WTC11 (cell line): ENCODE data around the gene SIAH3. TPM values are rescaled to one million over a fixed set of nuclear protein-coding genes. Genes with fewer than 3 reads are reported as not detected.

Experiments
- ATAC-seq: fragments of 200-7000 bp; cut with Tn5 transposase; 2 replicates; pipeline ENCODE4 v1.10.0; 2021; ENCODE audit warnings: mild to moderate bottlenecking, moderate library complexity
- CTCF ChIA-PET: fragments of 300-600 bp; sonication (Branson Sonifier 250); formaldehyde crosslinking; loops from one replicate; lab custom pipeline; 2021; ENCODE audit warnings: antibody characterized with exemption; lab: Charles Lee
- POLR2A ChIA-PET: fragments of 350-600 bp; sonication (Branson Sonifier 250); formaldehyde crosslinking; loops from one replicate; lab custom pipeline; 2021; ENCODE audit warnings: antibody characterized with exemption; lab: Charles Lee
- DNase-seq: peaks from one replicate; pipeline ENCODE4 v3.0.0; 2021; ENCODE audit warnings: low spot score
- H3K27ac Mint-ChIP-seq: 2 replicates; pipeline ENCODE4 v1.8.0; 2021; ENCODE audit warnings: mixed read lengths
- H3K27me3 Mint-ChIP-seq: 2 replicates; pipeline ENCODE4 v1.8.0; 2021; ENCODE audit warnings: low read depth, mild to moderate bottlenecking, moderate library complexity, mixed read lengths
- H3K36me3 Mint-ChIP-seq: 2 replicates; pipeline ENCODE4 v1.8.0; 2021; ENCODE audit warnings: mixed read lengths
- H3K4me1 Mint-ChIP-seq: 2 replicates; pipeline ENCODE4 v1.8.0; 2022; ENCODE audit warnings: mixed read lengths
- H3K4me3 Mint-ChIP-seq: 2 replicates; pipeline ENCODE4 v1.8.0; 2021; ENCODE audit warnings: mild to moderate bottlenecking, moderate library complexity, mixed read lengths
- H3K9me3 Mint-ChIP-seq: 2 replicates; pipeline ENCODE4 v1.8.0; 2021; ENCODE audit warnings: mixed read lengths
- CREB1 ChIP-seq: sonication (generic); formaldehyde crosslinking; IDR thresholded peaks from 2 replicates; pipeline ENCODE4 v1.8.0; 2023; ENCODE audit warnings: mild to moderate bottlenecking, missing genetic modification reagents
- ELF4 ChIP-seq: sonication (generic); formaldehyde crosslinking; IDR thresholded peaks from 2 replicates; pipeline ENCODE4 v1.8.1; 2022; ENCODE audit warnings: low read depth, mild to moderate bottlenecking, moderate library complexity, missing genetic modification reagents
- ETV6 ChIP-seq: sonication (generic); formaldehyde crosslinking; IDR thresholded peaks from 2 replicates; pipeline ENCODE4 v1.8.1; 2022; ENCODE audit warnings: mild to moderate bottlenecking, missing genetic modification reagents
- FOXJ3 ChIP-seq: sonication (generic); formaldehyde crosslinking; IDR thresholded peaks from 2 replicates; pipeline ENCODE4 v1.9.0; 2021; ENCODE audit warnings: missing genetic modification reagents, mild to moderate bottlenecking, borderline replicate concordance
- GRHL2 ChIP-seq: fragments of 250-450 bp; sonication (Bioruptor Pico); IDR thresholded peaks from 2 replicates; pipeline ENCODE4 v1.8.0; 2022; ENCODE audit warnings: mild to moderate bottlenecking, moderate library complexity; ENCODE audit not compliant: insufficient replicate concordance, severe bottlenecking
- HMGA2 ChIP-seq: fragments of 250-450 bp; sonication (Bioruptor Pico); IDR thresholded peaks from 2 replicates; pipeline ENCODE4 v1.4.0; 2021; ENCODE audit warnings: mild to moderate bottlenecking, moderate library complexity
- JUN ChIP-seq: sonication (generic); formaldehyde crosslinking; IDR thresholded peaks from 2 replicates; pipeline ENCODE4 v1.8.0; 2023; ENCODE audit warnings: mild to moderate bottlenecking, missing genetic modification reagents
- NFATC4 ChIP-seq: fragments of 250-450 bp; sonication (Bioruptor Pico); IDR thresholded peaks from 2 replicates; pipeline ENCODE4 v1.9.0; 2021; ENCODE audit warnings: mild to moderate bottlenecking
- NFE2L1 ChIP-seq: sonication (generic); formaldehyde crosslinking; IDR thresholded peaks from 2 replicates; pipeline ENCODE4 v1.8.1; 2023; ENCODE audit warnings: missing genetic modification reagents
- NFYB ChIP-seq: sonication (generic); formaldehyde crosslinking; conservative IDR thresholded peaks from 2 replicates; pipeline ENCODE4 v1.8.0; 2022; ENCODE audit warnings: low read depth, missing genetic modification reagents
- NR2C2 ChIP-seq: sonication (generic); formaldehyde crosslinking; IDR thresholded peaks from 2 replicates; pipeline ENCODE4 v1.8.0; 2022; ENCODE audit warnings: mild to moderate bottlenecking, missing genetic modification reagents
- RELA ChIP-seq: sonication (generic); formaldehyde crosslinking; IDR thresholded peaks from 2 replicates; pipeline ENCODE4 v1.8.1; 2022; ENCODE audit warnings: missing genetic modification reagents, mild to moderate bottlenecking, borderline replicate concordance
- ZBTB21 ChIP-seq: sonication (generic); formaldehyde crosslinking; IDR thresholded peaks from 2 replicates; pipeline ENCODE4 v1.8.1; 2023; ENCODE audit warnings: mild to moderate bottlenecking, missing genetic modification reagents, borderline replicate concordance
- ZNF138 ChIP-seq: sonication (generic); formaldehyde crosslinking; conservative IDR thresholded peaks from 2 replicates; pipeline ENCODE4 v1.8.1; 2022; ENCODE audit warnings: mild to moderate bottlenecking, moderate library complexity, missing genetic modification reagents
- ZNF232 ChIP-seq: sonication (generic); formaldehyde crosslinking; IDR thresholded peaks from 2 replicates; pipeline ENCODE4 v1.8.0; 2022; ENCODE audit warnings: mild to moderate bottlenecking, missing genetic modification reagents
- ZNF317 ChIP-seq: sonication (generic); formaldehyde crosslinking; IDR thresholded peaks from 2 replicates; pipeline ENCODE4 v1.8.1; 2023; ENCODE audit warnings: low read depth, mild to moderate bottlenecking, moderate library complexity, missing genetic modification reagents, borderline replicate concordance
- ZNF396 ChIP-seq: fragments of 250-450 bp; sonication (Bioruptor Pico); IDR thresholded peaks from 2 replicates; pipeline ENCODE4 v1.8.0; 2021; ENCODE audit warnings: mild to moderate bottlenecking, moderate library complexity, borderline replicate concordance
- total RNA-seq: library from RNA; stranded (reverse); gene quantifications from 3 replicates; pipeline ENCODE4 v1.2.3, GENCODE V29; 2021
- TF ChIP-seq, protein P1 (sequence below): fragments of 250-450 bp; sonication (Bioruptor Pico); IDR thresholded peaks from 2 replicates; pipeline ENCODE4 v1.9.0; 2021; ENCODE audit warnings: moderate library complexity, mild to moderate bottlenecking, inconsistent platforms, borderline replicate concordance
- TF ChIP-seq, protein P2 (sequence below): sonication (generic); formaldehyde crosslinking; IDR thresholded peaks from 2 replicates; pipeline ENCODE4 v1.8.1; 2023; ENCODE audit warnings: mild to moderate bottlenecking, moderate library complexity, missing genetic modification reagents
- TF ChIP-seq, protein P3 (sequence below): sonication (generic); formaldehyde crosslinking; IDR thresholded peaks from 2 replicates; pipeline ENCODE4 v1.8.1; 2022; ENCODE audit warnings: mild to moderate bottlenecking, moderate library complexity, missing genetic modification reagents
- TF ChIP-seq, protein P4 (sequence below): fragments of 250-450 bp; sonication (Bioruptor Pico); IDR thresholded peaks from 2 replicates; pipeline ENCODE4 v1.8.0; 2021; ENCODE audit warnings: mild to moderate bottlenecking
- TF ChIP-seq, protein P5 (sequence below): sonication (generic); formaldehyde crosslinking; IDR thresholded peaks from 2 replicates; pipeline ENCODE4 v1.8.0; 2022; ENCODE audit warnings: mild to moderate bottlenecking, missing genetic modification reagents
- TF ChIP-seq, protein P6 (sequence below): fragments of 250-450 bp; sonication (Bioruptor Pico); IDR thresholded peaks from 2 replicates; pipeline ENCODE4 v1.9.0; 2021; ENCODE audit warnings: mild to moderate bottlenecking
- TF ChIP-seq, protein P7 (sequence below): sonication (generic); formaldehyde crosslinking; IDR thresholded peaks from 2 replicates; pipeline ENCODE4 v1.8.0; 2022; ENCODE audit warnings: mild to moderate bottlenecking, missing genetic modification reagents
- TF ChIP-seq, protein P8 (sequence below): sonication (generic); formaldehyde crosslinking; IDR thresholded peaks from 2 replicates; pipeline ENCODE4 v1.8.1; 2023; ENCODE audit warnings: mild to moderate bottlenecking, missing genetic modification reagents, borderline replicate concordance

The SIAH3 gene
- total RNA-seq, 1 experiment from 2014 or later = 0.31 TPM

DNA sequence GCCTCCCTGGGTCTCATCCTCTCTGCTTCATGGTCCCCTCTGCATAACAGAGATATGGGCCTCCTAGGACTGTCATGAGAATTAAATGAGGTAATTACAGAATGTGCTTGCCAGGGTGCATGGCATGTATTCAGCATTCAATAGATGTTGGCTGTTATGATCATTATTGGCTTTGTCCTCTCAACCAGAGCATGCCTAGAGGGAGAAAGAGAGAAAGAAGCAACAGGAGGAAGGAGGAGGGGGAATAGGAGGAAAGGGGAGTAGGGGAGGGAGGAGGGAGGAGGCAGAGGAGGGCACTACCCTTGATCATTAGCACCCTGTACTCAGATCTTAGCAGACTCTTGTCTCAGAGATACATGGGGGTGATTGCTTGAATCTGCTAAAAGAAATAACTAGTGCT is 41.0 kb upstream of the SIAH3 start:
- no peak for TF ChIP-seq JUN (CRISPR knock-in tag)
- no peak for TF ChIP-seq ZNF317 (CRISPR knock-in tag)
- TF ChIP-seq CREB1 (CRISPR knock-in tag) = no peak
- TF ChIP-seq, protein P1, sequence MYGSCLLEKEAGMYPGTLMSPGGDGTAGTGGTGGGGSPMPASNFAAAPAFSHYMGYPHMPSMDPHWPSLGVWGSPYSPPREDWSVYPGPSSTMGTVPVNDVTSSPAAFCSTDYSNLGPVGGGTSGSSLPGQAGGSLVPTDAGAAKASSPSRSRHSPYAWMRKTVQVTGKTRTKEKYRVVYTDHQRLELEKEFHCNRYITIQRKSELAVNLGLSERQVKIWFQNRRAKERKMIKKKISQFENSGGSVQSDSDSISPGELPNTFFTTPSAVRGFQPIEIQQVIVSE (CRISPR knock-in tag) = no peak
- TF ChIP-seq, protein P2, sequence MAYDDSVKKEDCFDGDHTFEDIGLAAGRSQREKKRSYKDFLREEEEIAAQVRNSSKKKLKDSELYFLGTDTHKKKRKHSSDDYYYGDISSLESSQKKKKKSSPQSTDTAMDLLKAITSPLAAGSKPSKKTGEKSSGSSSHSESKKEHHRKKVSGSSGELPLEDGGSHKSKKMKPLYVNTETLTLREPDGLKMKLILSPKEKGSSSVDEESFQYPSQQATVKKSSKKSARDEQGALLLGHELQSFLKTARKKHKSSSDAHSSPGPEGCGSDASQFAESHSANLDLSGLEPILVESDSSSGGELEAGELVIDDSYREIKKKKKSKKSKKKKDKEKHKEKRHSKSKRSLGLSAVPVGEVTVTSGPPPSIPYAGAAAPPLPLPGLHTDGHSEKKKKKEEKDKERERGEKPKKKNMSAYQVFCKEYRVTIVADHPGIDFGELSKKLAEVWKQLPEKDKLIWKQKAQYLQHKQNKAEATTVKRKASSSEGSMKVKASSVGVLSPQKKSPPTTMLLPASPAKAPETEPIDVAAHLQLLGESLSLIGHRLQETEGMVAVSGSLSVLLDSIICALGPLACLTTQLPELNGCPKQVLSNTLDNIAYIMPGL (CRISPR knock-in tag) = no peak
- no peak for TF ChIP-seq ETV6
- TF ChIP-seq NR2C2 = no peak
- no peak for TF ChIP-seq RELA (CRISPR knock-in tag)
- no peak for TF ChIP-seq NFATC4 (CRISPR knock-in tag)
- TF ChIP-seq, protein P3, sequence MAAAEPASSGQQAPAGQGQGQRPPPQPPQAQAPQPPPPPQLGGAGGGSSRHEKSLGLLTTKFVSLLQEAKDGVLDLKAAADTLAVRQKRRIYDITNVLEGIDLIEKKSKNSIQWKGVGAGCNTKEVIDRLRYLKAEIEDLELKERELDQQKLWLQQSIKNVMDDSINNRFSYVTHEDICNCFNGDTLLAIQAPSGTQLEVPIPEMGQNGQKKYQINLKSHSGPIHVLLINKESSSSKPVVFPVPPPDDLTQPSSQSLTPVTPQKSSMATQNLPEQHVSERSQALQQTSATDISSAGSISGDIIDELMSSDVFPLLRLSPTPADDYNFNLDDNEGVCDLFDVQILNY (CRISPR knock-in tag) = no peak
- TF ChIP-seq, protein P4, sequence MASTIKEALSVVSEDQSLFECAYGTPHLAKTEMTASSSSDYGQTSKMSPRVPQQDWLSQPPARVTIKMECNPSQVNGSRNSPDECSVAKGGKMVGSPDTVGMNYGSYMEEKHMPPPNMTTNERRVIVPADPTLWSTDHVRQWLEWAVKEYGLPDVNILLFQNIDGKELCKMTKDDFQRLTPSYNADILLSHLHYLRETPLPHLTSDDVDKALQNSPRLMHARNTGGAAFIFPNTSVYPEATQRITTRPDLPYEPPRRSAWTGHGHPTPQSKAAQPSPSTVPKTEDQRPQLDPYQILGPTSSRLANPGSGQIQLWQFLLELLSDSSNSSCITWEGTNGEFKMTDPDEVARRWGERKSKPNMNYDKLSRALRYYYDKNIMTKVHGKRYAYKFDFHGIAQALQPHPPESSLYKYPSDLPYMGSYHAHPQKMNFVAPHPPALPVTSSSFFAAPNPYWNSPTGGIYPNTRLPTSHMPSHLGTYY (CRISPR knock-in tag) = no peak
- TF ChIP-seq, protein P5, sequence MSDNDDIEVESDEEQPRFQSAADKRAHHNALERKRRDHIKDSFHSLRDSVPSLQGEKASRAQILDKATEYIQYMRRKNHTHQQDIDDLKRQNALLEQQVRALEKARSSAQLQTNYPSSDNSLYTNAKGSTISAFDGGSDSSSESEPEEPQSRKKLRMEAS = no peak
- no peak for TF ChIP-seq FOXJ3 (CRISPR knock-in tag)
- no peak for TF ChIP-seq ELF4 (CRISPR knock-in tag)
- no peak for TF ChIP-seq ZNF396 (CRISPR knock-in tag)
- TF ChIP-seq, protein P6, sequence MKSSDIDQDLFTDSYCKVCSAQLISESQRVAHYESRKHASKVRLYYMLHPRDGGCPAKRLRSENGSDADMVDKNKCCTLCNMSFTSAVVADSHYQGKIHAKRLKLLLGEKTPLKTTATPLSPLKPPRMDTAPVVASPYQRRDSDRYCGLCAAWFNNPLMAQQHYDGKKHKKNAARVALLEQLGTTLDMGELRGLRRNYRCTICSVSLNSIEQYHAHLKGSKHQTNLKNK (CRISPR knock-in tag) = no peak
- TF ChIP-seq NFE2L1 (CRISPR knock-in tag) = no peak
- H3K27me3 Mint-ChIP-seq = no peaks in the 10 kb centered on the region; the same call in 1 of the 2 replicates
- ATAC-seq (no peak), DNase-seq (no peak)
- peaks cover 2% of the 10 kb centered on the region; the same call in 1 of the 2 replicates for H3K4me1 Mint-ChIP-seq
- H3K27ac Mint-ChIP-seq = no peak overlapping the region
- ChIA-PET CTCF (no interaction called here), POLR2A (interaction anchor here (0.6 kb wide), 1 partner anchor 102 kb away, joined by 3 read pairs; no protein-coding TSS in a partner anchor)
- H3K9me3 Mint-ChIP-seq = no peaks in the 10 kb centered on the region
- H3K36me3 Mint-ChIP-seq = no peaks in the 10 kb centered on the region
- H3K4me3 Mint-ChIP-seq = no peak overlapping the region

DNA sequence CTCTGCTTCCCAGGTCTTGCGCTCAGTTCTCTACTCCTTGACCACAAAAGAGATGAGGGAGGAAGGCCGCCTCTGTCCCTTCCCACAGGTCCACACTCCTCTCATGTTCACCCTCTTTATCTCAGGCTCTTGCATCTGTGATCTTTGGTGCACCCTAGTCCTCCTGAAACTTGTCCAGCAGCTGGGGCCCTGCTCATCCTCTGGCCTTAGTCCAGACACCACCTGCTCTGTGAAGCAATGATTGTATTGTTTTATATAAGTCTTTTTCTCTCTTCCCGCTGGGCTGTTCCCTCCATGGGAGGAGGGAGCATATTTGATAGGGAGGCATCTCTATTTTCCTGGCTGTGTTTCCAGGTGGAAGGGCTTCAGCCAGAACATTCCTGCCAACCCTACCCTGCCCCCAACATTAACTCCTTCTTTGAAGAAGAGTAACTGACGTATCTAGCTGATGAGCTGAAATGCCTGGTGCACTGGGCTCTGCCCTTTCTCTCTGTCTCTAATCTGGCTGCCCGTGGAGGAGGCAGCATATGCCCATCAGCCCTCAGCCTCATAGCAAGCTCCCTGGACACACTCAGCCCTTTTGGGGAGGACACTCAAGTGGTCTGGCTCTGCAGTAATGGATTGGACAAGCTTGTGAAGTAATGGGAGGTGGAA is 38.2 kb upstream of the SIAH3 start:
- DNase-seq (no peak), ATAC-seq (no peak)
- no peaks in the 10 kb centered on the region; the same call in 1 of the 2 replicates for H3K27me3 Mint-ChIP-seq
- H3K36me3 Mint-ChIP-seq = no peaks in the 10 kb centered on the region
- CTCF ChIA-PET = interaction anchor here (1.1 to 1.7 kb wide), 2 partner anchors 10 to 161 kb away, joined by 3 to 5 read pairs; no protein-coding TSS in a partner anchor
- POLR2A ChIA-PET = no interaction called here
- no peak overlapping the region for H3K27ac Mint-ChIP-seq
- peaks cover 2% of the 10 kb centered on the region; the same call in 1 of the 2 replicates for H3K4me1 Mint-ChIP-seq
- no peaks in the 10 kb centered on the region for H3K9me3 Mint-ChIP-seq
- no peak overlapping the region for H3K4me3 Mint-ChIP-seq
- TF ChIP-seq NFYB (CRISPR knock-in tag) = no peak
- no peak for TF ChIP-seq GRHL2 (CRISPR knock-in tag)
- TF ChIP-seq, protein P7, sequence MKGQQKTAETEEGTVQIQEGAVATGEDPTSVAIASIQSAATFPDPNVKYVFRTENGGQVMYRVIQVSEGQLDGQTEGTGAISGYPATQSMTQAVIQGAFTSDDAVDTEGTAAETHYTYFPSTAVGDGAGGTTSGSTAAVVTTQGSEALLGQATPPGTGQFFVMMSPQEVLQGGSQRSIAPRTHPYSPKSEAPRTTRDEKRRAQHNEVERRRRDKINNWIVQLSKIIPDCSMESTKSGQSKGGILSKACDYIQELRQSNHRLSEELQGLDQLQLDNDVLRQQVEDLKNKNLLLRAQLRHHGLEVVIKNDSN = no peak
- no peak for TF ChIP-seq ZBTB21
- TF ChIP-seq, protein P8, sequence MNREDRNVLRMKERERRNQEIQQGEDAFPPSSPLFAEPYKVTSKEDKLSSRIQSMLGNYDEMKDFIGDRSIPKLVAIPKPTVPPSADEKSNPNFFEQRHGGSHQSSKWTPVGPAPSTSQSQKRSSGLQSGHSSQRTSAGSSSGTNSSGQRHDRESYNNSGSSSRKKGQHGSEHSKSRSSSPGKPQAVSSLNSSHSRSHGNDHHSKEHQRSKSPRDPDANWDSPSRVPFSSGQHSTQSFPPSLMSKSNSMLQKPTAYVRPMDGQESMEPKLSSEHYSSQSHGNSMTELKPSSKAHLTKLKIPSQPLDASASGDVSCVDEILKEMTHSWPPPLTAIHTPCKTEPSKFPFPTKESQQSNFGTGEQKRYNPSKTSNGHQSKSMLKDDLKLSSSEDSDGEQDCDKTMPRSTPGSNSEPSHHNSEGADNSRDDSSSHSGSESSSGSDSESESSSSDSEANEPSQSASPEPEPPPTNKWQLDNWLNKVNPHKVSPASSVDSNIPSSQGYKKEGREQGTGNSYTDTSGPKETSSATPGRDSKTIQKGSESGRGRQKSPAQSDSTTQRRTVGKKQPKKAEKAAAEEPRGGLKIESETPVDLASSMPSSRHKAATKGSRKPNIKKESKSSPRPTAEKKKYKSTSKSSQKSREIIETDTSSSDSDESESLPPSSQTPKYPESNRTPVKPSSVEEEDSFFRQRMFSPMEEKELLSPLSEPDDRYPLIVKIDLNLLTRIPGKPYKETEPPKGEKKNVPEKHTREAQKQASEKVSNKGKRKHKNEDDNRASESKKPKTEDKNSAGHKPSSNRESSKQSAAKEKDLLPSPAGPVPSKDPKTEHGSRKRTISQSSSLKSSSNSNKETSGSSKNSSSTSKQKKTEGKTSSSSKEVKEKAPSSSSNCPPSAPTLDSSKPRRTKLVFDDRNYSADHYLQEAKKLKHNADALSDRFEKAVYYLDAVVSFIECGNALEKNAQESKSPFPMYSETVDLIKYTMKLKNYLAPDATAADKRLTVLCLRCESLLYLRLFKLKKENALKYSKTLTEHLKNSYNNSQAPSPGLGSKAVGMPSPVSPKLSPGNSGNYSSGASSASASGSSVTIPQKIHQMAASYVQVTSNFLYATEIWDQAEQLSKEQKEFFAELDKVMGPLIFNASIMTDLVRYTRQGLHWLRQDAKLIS (CRISPR knock-in tag) = no peak
- TF ChIP-seq ZNF232 (CRISPR knock-in tag) = no peak
- TF ChIP-seq HMGA2 (CRISPR knock-in tag) = no peak
- TF ChIP-seq ZNF138 (CRISPR knock-in tag) = no peak
